Duodenal mucosa (tissue), 2 donors: ENCODE results near the gene ADAMTS2.

Source experiments
- H3K27ac ChIP-seq: one replicate; pipeline ENCODE4 v1.7.0; 2013; ENCODE audit warnings: low read depth, low read length
- H3K27me3 ChIP-seq, 2 donors: one replicate each; pipeline ENCODE4 v1.7.0; 2013; ENCODE audit warnings: low read length in 2 of 2, control low read depth in 1 of 2; ENCODE audit not compliant: insufficient read depth in 2 of 2, control insufficient read depth in 1 of 2
- H3K36me3 ChIP-seq, 2 donors: one replicate each; pipeline ENCODE4 v1.7.0; 2013; ENCODE audit warnings: low read length in 2 of 2, control low read depth in 1 of 2; ENCODE audit not compliant: insufficient read depth in 2 of 2, control insufficient read depth in 1 of 2
- H3K4me1 ChIP-seq, 2 donors: one replicate each; pipeline ENCODE4 v1.7.0; 2013; ENCODE audit warnings: low read length in 2 of 2, control low read depth in 1 of 2; ENCODE audit not compliant: insufficient read depth in 2 of 2, control insufficient read depth in 1 of 2
- H3K4me3 ChIP-seq, 2 donors: one replicate each; pipeline ENCODE4 v1.7.0; 2013; ENCODE audit warnings: low read length in 2 of 2, low read depth in 1 of 2
- H3K9ac ChIP-seq, 2 donors: one replicate each; pipeline ENCODE4 v1.7.0; 2013; ENCODE audit warnings: low read length in 2 of 2, low read depth in 1 of 2
- H3K9me3 ChIP-seq, 2 donors: one replicate each; pipeline ENCODE4 v1.7.0; 2013; ENCODE audit warnings: low read length in 2 of 2, control low read depth in 1 of 2; ENCODE audit not compliant: control insufficient read depth in 1 of 2

ADAMTS2 gene

DNA sequence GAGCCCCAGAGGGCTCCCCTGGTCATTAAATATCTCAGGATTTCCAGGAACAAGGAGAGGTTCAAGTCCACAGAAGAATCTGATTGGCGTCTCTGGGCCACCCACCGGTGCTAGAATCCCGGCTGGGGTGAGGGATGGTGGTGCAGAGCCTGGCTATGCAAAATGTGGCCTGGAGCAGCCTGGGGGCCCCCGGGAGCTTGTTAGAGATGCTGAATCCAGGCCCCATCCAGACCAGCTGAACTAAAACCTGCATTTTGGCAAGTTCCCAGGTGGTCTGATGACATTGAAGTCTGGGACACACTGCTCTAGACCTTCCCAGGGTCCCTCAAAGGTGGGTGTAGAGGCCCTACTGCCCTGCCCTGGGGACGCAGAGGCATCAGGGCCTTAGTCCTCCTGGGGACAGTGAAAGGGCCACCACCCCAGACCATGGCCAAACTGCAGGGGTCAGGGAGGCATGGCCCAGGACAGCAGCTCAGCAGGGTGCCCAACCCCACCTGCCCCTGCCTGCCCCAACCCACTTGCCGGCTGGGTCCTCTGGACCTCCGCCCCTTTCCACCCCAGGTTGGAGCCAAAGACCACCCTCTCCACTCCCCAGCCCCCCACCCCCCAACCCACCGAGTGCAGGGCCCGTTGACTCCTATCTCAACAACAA, 34.7 kb downstream of the ADAMTS2 start:
- Histone ChIP-seq H3K4me1 (no peaks in the 10 kb centered on the region), H3K9me3 (no peaks in the 10 kb centered on the region), H3K4me3 (no peak overlapping the region), H3K27me3 (no peaks in the 10 kb centered on the region), H3K27ac (no peak overlapping the region), H3K36me3 (no peaks in the 10 kb centered on the region), H3K9ac (no peak overlapping the region)

DNA sequence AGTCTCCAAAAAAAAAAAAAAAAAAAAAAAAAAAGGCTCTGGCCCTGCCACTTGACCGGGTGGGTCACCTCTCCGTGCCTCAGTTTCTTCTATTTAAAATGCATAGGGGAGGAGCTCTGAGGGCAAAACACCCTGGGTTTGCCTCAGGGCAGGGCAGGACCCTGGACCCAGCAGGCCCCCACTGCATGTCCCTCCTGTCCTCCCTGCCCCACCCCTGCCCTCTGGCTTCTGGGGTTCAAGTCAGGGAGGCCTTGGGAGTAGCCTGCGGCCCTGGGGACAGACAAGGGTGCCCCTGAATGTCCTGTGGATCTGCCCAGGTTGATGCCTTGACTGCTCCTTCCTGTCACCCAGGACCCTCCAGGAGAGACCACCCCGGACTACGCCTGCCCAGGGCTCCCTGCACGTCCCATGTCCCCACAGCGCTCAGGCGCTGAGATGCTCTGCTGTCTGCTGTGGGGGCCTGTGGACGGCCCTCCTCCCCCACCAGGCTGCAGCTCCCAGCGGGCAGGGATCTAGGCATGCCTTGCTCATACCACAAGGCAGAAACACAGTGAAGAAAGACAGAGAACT, 35.4 kb downstream of the ADAMTS2 start:
- Histone ChIP-seq H3K4me1 (no peaks in the 10 kb centered on the region), H3K9ac (no peak overlapping the region), H3K9me3 (peaks cover 0 to 6% of the 10 kb centered on the region in 2 donors), H3K27ac (no peak overlapping the region), H3K4me3 (no peak overlapping the region), H3K27me3 (no peaks in the 10 kb centered on the region), H3K36me3 (no peaks in the 10 kb centered on the region)

DNA sequence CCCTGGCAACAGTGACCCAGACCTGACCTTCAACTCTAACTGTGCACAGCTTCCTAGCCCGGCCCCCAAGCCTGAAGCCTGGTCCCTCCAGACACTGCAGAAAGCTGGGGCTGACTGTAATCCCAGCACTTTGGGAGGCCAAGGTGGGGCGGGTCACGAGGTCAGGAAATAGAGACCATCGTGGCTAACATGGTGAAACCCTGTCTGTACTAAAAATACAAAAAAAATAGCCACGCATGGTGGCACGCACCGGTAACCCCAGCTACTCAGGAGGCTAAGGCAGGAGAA, 35.9 kb downstream of the ADAMTS2 start:
- no peaks in the 10 kb centered on the region for H3K36me3 ChIP-seq
- H3K4me3 ChIP-seq = no peak overlapping the region
- H3K27ac ChIP-seq = no peak overlapping the region
- no peaks in the 10 kb centered on the region for H3K27me3 ChIP-seq
- peaks cover 0 to 6% of the 10 kb centered on the region in 2 donors for H3K9me3 ChIP-seq
- H3K9ac ChIP-seq = no peak overlapping the region
- H3K4me1 ChIP-seq = no peaks in the 10 kb centered on the region

- H3K27me3 ChIP-seq = no peaks in the 10 kb centered on the region
- H3K9ac ChIP-seq = no peak overlapping the region
Observed at GRCh38 chr5:179308563-179309382, 36.5 kb downstream of the ADAMTS2 start.

DNA sequence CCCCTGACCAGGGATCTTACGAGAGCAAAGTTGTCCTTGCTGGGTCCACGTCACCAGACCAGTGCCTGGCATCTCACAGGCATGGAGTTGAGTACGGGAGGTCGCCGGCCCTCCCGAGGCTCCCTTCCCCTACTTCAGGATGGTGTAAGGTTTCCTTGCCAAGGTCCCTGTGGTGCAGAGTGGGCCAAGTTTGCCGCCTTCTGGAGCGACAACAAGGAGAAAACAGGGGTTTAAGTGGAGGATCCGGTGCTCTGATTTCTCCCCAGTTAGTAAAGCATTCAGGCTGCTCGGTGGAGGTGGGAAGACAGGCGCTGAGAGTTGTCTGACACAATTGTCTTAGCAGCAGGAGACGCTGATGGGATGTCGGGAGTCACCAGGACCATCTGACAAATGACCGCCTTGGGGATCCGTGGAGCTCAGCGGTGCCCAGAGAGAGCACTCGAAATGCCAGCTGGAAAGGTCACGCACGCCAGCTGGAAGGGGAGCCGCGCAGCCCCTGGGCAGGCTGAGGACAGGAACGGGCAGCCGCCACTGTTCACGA, 37.3 kb downstream of the ADAMTS2 start:
- H3K4me3 ChIP-seq = no peak overlapping the region
- H3K27me3 ChIP-seq = no peaks in the 10 kb centered on the region
- no peak overlapping the region for H3K9ac ChIP-seq
- peaks cover 0 to 6% of the 10 kb centered on the region in 2 donors for H3K9me3 ChIP-seq
- H3K4me1 ChIP-seq = no peaks in the 10 kb centered on the region
- no peak overlapping the region for H3K27ac ChIP-seq
- no peaks in the 10 kb centered on the region for H3K36me3 ChIP-seq

More at GRCh38 chr5:179308563-179309382, 36.5 kb downstream of the ADAMTS2 start:
- Histone ChIP-seq H3K4me3 (no peak overlapping the region), H3K27ac (no peak overlapping the region), H3K9me3 (peaks cover 0 to 6% of the 10 kb centered on the region in 2 donors), H3K36me3 (no peaks in the 10 kb centered on the region), H3K4me1 (no peaks in the 10 kb centered on the region)

- no peak overlapping the region for H3K9ac ChIP-seq
- H3K27ac ChIP-seq = no peak overlapping the region
- no peaks in the 10 kb centered on the region for H3K27me3 ChIP-seq
- no peak overlapping the region for H3K4me3 ChIP-seq
- H3K9me3 ChIP-seq = peaks cover 0 to 6% of the 10 kb centered on the region in 2 donors
- H3K36me3 ChIP-seq = no peaks in the 10 kb centered on the region
- H3K4me1 ChIP-seq = no peaks in the 10 kb centered on the region
Observed at GRCh38 chr5:179307013-179307800, 38.1 kb downstream of the ADAMTS2 start.

GRCh38 chr5:179306191-179307012, 38.9 kb downstream of the ADAMTS2 start:
- no peaks in the 10 kb centered on the region for H3K36me3 ChIP-seq
- no peaks in the 10 kb centered on the region for H3K27me3 ChIP-seq
- no peak overlapping the region for H3K27ac ChIP-seq
- H3K4me1 ChIP-seq = no peaks in the 10 kb centered on the region
- no peak overlapping the region for H3K4me3 ChIP-seq
- H3K9me3 ChIP-seq = peaks cover 0 to 6% of the 10 kb centered on the region in 2 donors
- H3K9ac ChIP-seq = no peak overlapping the region

GRCh38 chr5:179304871-179305270, 40.4 kb downstream of the ADAMTS2 start:
- no peaks in the 10 kb centered on the region for H3K36me3 ChIP-seq
- no peaks in the 10 kb centered on the region for H3K27me3 ChIP-seq
- H3K9ac ChIP-seq = no peak overlapping the region
- H3K9me3 ChIP-seq = peaks cover 0 to 6% of the 10 kb centered on the region in 2 donors
- H3K4me3 ChIP-seq = no peak overlapping the region
- no peak overlapping the region for H3K27ac ChIP-seq
- H3K4me1 ChIP-seq = no peaks in the 10 kb centered on the region

DNA sequence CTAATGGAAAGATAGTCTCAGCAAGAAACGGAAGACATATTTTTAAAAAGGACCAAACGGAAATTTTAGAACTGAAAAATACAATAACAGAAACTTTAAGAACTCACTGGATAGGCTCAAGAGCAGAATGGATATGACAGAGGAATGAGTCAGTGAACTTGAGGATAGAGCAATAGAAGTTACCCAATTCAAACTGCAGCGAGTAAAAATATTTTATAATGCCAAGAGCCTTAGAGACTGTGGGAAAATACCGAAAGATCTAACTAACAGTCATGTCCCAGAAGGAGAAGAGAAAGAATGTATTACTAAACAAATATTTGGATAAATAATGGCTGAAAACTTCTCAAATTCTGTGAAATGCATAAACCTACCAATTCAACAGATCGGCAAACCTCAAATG, 40.8 kb downstream of the ADAMTS2 start:
- no peak overlapping the region for H3K4me3 ChIP-seq
- no peaks in the 10 kb centered on the region for H3K4me1 ChIP-seq
- no peak overlapping the region for H3K27ac ChIP-seq
- no peaks in the 10 kb centered on the region for H3K36me3 ChIP-seq
- H3K27me3 ChIP-seq = no peaks in the 10 kb centered on the region
- H3K9me3 ChIP-seq = peaks cover 0 to 6% of the 10 kb centered on the region in 2 donors
- no peak overlapping the region for H3K9ac ChIP-seq
